OCI-LY1 (cell line): ENCODE measurements around the gene UMAD1.

Source experiments
- EZH2 ChIP-seq: fragments of 200-600 bp; sonication (generic), shearing (Covaris generic); IDR thresholded peaks from 2 replicates; pipeline ENCODE4 v1.8.0; 2017; ENCODE audit warnings: borderline replicate concordance, mixed run types, mild to moderate bottlenecking, antibody characterized with exemption, low read length, moderate library complexity, mixed read lengths
- TF ChIP-seq, protein P1 (sequence below): fragments of 200-600 bp; sonication (generic), shearing (Covaris generic); IDR thresholded peaks from 2 replicates; pipeline ENCODE4 v1.5.1; 2017; ENCODE audit warnings: mild to moderate bottlenecking, antibody characterized with exemption, low read length, moderate library complexity, mixed read lengths

DNA sequence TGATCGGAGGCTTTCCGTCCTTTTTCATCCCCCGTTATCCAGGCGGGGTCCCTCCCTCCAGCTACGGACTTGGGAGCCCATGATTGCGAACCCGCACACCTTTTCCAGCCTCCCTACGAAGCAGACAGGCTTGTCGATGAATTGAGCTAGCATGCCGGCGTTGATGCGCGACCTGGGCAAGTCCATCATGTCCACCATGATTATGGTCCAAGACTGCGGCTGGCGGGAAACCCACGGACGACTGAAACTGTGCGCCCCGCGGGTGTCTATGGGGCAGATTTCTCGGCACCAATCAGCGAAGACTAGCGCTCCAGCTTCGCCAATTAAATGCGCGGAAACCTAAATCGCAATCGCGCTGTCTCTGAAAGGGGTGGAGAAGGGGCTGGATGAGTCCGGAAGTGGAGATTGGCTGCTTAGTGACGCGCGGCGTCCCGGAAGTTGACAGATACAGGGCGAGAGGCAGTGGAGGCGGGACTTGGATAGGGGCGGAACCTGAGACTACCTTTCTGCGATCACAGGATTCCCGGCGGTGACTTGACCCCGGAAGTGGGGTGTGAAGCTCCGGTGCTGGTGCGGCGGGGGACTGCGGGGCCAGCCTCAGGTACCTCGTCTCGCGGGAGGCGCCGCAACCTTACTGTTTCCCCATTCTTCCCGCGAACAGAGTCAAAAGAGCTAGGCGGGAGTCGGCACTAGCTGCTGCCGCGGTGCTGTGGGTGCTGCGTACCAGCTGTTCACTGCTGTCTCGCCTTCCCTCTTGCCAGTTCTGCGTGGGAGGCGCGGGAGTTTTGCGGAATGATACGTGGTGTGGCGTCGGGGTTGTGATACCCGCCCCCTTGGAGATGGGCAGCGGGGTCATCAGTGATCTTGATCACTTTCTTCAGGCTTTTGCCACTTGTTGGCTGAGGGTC is at the start of gene UMAD1:
- TF ChIP-seq, protein P1, sequence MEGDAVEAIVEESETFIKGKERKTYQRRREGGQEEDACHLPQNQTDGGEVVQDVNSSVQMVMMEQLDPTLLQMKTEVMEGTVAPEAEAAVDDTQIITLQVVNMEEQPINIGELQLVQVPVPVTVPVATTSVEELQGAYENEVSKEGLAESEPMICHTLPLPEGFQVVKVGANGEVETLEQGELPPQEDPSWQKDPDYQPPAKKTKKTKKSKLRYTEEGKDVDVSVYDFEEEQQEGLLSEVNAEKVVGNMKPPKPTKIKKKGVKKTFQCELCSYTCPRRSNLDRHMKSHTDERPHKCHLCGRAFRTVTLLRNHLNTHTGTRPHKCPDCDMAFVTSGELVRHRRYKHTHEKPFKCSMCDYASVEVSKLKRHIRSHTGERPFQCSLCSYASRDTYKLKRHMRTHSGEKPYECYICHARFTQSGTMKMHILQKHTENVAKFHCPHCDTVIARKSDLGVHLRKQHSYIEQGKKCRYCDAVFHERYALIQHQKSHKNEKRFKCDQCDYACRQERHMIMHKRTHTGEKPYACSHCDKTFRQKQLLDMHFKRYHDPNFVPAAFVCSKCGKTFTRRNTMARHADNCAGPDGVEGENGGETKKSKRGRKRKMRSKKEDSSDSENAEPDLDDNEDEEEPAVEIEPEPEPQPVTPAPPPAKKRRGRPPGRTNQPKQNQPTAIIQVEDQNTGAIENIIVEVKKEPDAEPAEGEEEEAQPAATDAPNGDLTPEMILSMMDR, result no peak
- no peak for TF ChIP-seq EZH2
